Amniotic epithelial cell (primary cell): ENCODE data around the gene ANKHD1.
A peak's percentile ranks its signal among the peaks of the same experiment; 100 is the strongest.
"Not testable (repeated sequence)": the region's sequence is repeated elsewhere in the genome, so short reads cannot be mapped to it uniquely, and the experiment has no call there.

ENCODE experiments used
- DNase-seq: peaks from one replicate; pipeline ENCODE4 v3.0.0-alpha.2; 2010; ENCODE audit warnings: low read depth

The ANKHD1 gene

GRCh38 chr5:140564196-140565023, 162.8 kb downstream of the ANKHD1 start, which contains the start of the genes APBB3 and SLC35A4:
APBB3 (minus strand) TSS chr5:140564598; CDS start chr5:140564245, 353 bp downstream.
SLC35A4 (plus strand) TSS chr5:140564828; CDS start chr5:140567170, 2,342 bp downstream.
- DNase-seq: peak; percentile 100

- peak; percentile 31 for DNase-seq
These were observed 163.6 kb downstream of the ANKHD1 start for GRCh38 chr5:140565024-140565779.

GRCh38 chr5:140565780-140566095, 164.1 kb downstream of the ANKHD1 start:
- DNase-seq: peak; percentile 54

GRCh38 chr5:140566665-140567064, 165.0 kb downstream of the ANKHD1 start:
- no peak for DNase-seq

DNA sequence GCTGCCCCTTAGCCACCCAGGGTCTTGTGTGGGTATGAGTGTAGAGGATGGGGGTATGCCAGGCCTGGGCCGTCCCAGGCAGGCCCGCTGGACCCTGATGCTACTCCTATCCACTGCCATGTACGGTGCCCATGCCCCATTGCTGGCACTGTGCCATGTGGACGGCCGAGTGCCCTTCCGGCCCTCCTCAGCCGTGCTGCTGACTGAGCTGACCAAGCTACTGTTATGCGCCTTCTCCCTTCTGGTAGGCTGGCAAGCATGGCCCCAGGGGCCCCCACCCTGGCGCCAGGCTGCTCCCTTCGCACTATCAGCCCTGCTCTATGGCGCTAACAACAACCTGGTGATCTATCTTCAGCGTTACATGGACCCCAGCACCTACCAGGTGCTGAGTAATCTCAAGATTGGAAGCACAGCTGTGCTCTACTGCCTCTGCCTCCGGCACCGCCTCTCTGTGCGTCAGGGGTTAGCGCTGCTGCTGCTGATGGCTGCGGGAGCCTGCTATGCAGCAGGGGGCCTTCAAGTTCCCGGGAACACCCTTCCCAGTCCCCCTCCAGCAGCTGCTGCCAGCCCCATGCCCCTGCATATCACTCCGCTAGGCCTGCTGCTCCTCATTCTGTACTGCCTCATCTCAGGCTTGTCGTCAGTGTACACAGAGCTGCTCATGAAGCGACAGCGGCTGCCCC, 165.6 kb downstream of the ANKHD1 start:
- DNase-seq: no peak

GRCh38 chr5:140567871-140568270, 166.2 kb downstream of the ANKHD1 start:
- DNase-seq: no peak

DNA sequence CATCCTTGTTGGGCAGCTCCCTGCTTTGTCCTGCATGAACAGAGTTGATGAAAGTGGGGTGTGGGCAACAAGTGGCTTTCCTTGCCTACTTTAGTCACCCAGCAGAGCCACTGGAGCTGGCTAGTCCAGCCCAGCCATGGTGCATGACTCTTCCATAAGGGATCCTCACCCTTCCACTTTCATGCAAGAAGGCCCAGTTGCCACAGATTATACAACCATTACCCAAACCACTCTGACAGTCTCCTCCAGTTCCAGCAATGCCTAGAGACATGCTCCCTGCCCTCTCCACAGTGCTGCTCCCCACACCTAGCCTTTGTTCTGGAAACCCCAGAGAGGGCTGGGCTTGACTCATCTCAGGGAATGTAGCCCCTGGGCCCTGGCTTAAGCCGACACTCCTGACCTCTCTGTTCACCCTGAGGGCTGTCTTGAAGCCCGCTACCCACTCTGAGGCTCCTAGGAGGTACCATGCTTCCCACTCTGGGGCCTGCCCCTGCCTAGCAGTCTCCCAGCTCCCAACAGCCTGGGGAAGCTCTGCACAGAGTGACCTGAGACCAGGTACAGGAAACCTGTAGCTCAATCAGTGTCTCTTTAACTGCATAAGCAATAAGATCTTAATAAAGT, 166.9 kb downstream of the ANKHD1 start:
- DNase-seq: no peak

DNA sequence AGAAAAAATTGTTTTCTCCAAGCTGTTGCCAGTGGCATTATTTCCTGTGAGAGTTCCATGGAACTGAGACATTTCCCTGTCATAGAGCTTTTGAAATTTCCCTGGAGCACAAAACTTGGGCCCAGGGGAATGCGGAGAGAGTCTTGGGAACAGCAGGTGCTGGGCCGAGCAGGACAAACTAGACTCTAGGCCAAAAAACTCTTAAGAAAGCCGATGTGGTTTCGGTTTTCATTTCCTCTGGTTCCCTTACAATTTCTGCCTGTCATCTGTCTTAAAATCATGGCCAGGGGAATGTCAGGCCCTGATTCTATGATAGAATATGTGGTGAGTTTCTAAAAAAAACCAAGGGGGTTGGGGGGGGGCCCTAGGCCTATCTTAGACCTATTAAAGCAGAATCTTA, 167.6 kb downstream of the ANKHD1 start:
- DNase-seq: no peak

DNA sequence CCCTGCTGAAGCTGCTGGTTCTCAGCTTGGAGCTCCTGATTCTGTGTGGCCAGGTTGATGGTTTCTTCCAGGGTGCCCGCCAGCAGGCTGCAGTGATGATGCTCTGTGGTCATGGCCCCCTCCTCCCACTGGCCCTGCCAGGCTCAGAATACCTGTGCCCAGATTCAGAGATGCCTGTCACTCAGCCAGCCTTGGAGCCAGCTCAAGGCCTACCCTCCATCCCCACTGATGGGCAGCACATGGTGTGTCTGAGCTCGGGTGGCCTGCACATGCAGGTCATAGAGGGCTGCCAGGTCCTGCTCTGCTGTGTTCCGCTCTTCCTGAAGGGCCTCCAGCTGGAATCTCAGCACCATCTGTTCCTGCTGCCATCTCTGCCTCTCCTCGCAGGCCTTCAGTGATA, 168.4 kb downstream of the ANKHD1 start:
- DNase-seq: no peak

DNA sequence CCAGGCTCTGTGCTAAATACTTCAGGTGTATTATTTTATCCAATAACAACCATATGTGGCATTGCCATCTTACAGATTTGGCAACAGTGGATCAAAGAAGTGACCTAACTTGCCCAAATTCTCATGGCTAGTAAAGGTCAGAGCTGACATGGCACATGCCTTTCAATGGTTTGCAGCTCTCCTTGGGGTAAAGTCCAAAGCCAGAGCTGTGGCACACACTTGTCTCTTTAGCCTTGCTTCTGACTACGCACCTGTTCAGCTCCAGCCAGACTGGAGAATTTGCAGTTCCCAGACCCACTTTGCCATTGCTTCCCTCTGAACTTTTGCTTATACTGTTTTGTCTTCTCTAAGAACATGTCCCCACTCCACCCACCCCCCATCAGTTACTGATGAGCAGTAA, 168.9 kb downstream of the ANKHD1 start:
- DNase-seq: no peak

DNA sequence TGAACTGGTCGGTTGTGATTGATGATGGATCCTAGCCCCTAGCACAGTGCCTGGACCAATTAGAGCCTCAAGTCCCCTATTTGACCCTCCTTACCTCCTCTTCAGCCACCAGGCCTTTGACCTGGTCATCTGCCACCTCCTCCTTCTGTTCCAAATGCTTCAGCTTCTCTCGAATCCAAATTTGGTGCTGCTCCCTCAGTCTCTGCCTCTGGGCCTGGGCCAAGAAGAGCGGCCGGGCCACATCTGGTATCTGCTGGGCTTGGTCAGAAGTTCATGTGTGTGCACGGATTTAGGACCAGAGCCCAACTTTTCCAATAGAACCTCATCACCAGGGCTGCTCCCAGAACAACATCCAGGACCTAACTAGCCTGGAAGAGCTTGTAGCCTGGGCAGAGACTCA, 169.5 kb downstream of the ANKHD1 start:
- no peak for DNase-seq

DNA sequence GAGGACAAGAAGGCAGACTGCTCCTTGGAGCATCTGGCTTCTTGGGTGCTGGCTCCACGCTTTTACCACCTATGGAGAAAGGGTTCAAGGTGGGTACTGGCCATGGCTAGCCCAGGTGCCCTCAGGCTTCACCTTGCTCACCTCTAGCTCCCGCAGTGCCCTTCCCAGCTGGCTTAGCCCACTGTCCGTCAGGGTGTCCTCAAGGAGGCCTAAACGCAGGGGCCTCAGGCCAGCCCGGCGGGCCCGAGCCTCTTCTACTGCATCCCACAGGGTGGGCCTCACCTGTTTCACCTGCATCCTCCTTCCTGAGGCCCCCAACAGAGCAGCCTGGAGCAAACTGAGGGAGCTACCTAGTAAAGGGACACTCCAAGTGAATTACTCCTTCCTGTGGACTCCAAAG, 172.1 kb downstream of the ANKHD1 start:
- DNase-seq: no peak

- DNase-seq: peak; percentile 92
These were observed 172.5 kb downstream of the ANKHD1 start for GRCh38 chr5:140574165-140574564.

- DNase-seq: peak; percentile 72
These were observed 173.7 kb downstream of the ANKHD1 start for GRCh38 chr5:140575309-140575708.

- no peak for DNase-seq
These were observed 175.2 kb downstream of the ANKHD1 start for GRCh38 chr5:140576776-140577201.

GRCh38 chr5:140579188-140579747, 177.6 kb downstream of the ANKHD1 start:
- DNase-seq: not testable (repeated sequence)

DNA sequence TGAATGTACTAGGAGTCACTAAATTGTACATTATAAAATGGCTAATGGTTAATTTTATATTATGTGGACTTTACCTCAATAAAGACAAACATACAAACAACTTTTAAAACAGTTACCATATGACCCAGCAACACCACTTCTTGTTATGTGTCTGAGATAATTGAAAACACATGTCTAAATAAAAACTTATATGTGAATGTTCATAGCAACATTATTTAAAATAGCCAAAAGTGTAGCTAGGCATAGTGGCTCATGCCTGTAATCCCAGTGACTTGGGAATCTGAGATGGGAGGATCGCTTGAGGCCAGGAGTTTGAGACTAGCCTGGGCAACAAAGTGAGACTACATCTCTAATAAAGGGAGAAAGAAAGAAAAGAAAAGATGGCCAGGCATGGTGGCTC, 185.9 kb downstream of the ANKHD1 start:
- DNase-seq: no peak

- peak; percentile 35 for DNase-seq
These were observed 186.9 kb downstream of the ANKHD1 start for GRCh38 chr5:140588311-140589070.
